ENCODE data around the gene SYT8. TPM values are rescaled to one million over a fixed set of nuclear protein-coding genes. Genes with fewer than 3 reads are reported as not detected.
A peak's percentile ranks its signal among the peaks of the same experiment; 100 is the strongest.

SYT8 gene
- total RNA-seq, 1 experiment from 2014 or later, result not detected

DNA sequence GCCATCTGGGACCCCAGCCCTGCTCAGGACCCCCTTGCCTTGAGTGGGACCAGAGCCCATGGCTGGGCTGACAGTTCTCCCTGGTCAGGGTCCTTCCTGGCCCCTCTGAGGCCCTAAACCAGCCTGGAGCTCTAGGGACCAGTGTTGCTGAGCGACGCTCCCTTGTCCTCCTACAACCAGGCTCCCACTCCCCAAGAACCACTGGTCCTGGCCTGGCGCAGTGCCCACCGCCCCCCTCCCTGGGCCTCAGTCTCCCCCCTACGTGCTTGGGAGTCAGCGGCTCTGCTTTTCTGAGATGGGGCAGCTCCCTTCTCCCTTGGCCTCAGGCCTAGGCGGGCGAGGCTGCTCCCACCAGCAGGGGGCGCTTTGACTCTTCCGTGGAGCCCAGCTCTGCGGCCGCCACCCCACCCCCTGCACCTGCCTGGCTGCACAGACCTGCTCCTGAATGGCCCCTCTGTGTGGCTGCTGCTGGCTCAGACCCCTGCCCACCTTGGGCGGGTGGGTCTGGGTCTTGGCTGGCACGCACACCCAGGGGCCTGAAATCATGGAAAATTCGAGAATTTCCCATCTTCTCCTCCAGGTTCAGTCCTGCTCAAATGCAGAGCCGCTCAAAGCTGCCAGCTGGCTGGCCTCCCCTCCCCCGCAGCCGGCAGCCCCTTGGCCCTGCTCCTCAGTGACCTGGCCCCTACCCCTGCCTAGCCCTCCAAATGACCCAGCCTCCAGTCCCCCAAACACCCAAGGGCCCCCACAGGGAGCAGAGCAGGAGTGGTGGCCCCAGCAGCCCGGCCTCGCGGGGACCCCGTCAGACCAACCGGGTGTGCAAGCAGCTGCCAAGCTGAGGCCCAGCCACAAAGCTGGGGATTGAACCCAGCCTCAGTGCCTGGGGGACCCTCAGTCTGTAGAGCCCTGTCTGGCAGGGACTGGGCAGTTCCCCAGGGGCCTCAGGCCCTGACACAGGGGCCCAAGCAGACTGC is 47.8 kb downstream of the SYT8 start:
- Histone ChIP-seq H2BK12ac (ENCODE audit: insufficient read length, low read depth, low read length) (no peak overlapping the region), H3K79me2 (ENCODE audit: insufficient read depth, low read length) (no peaks in the 10 kb centered on the region), H3K9ac (ENCODE audit: extremely low read depth, insufficient read length, low read length) (no peak overlapping the region), H3K4ac (ENCODE audit: low read depth, low read length) (no peak overlapping the region), H2BK15ac (ENCODE audit: low read depth, low read length) (no peak overlapping the region), H3K23ac (ENCODE audit: insufficient read length, low read depth, low read length) (no peak overlapping the region), H2BK5ac (ENCODE audit: insufficient read length, low read length) (no peak overlapping the region), H3K18ac (ENCODE audit: insufficient read length, low read depth, low read length) (no peak overlapping the region), H4K5ac (ENCODE audit: insufficient read length, low read depth, low read length) (no peak overlapping the region), H3T11ph (ENCODE audit: low read length) (no peak overlapping the region), H3K27me3 (ENCODE audit: insufficient read depth, low read length) (no peaks in the 10 kb centered on the region), H3K9me3 (ENCODE audit: control insufficient read depth, low read depth, low read length) (no peaks in the 10 kb centered on the region), H2BK20ac (ENCODE audit: low read depth, low read length, poor library complexity, severe bottlenecking) (no peak overlapping the region), H3K4me1 (ENCODE audit: insufficient read depth, low read length) (no peaks in the 10 kb centered on the region), H2AK5ac (ENCODE audit: insufficient read length, low read length) (no peak overlapping the region), H3K4me2 (ENCODE audit: insufficient read depth, insufficient read length, low read length) (no peak overlapping the region), H2BK120ac (ENCODE audit: low read depth, low read length, poor library complexity, severe bottlenecking) (no peak overlapping the region), H4K8ac (replicated peaks; ENCODE audit: insufficient read length, low read depth, low read length) (no peak overlapping the region), H4K91ac (ENCODE audit: insufficient read length, low read depth, low read length) (no peak overlapping the region), H3K79me1 (ENCODE audit: insufficient read depth, low read depth, low read length, poor library complexity, severe bottlenecking) (no peaks in the 10 kb centered on the region), H3K27ac (ENCODE audit: insufficient read length, low read depth, low read length) (no peak overlapping the region), H3K14ac (ENCODE audit: insufficient read depth, low read length) (no peak overlapping the region), H2AFZ (ENCODE audit: low read length) (no peak overlapping the region), H4K20me1 (ENCODE audit: control insufficient read depth, insufficient read depth, insufficient read length) (no peaks in the 10 kb centered on the region), H3K56ac (ENCODE audit: insufficient read length, low read depth, low read length) (no peak overlapping the region), H3K23me2 (ENCODE audit: insufficient read length, low read depth, low read length, poor library complexity, severe bottlenecking) (no peaks in the 10 kb centered on the region)
- WGBS (ENCODE audit: extremely low coverage, insufficient read length, low lambda C conversion rate), result no CpG with 5 or more reads among the region's 23 CpGs
- TF ChIP-seq CTCF (conservative IDR thresholded peaks at IDR 0.05), result peak; percentile 96
- Mint-ChIP-seq H3K27ac (no peak overlapping the region), H3K36me3 (ENCODE audit: insufficient read depth in 1 of 3, low read depth in 3 of 3) (no peaks in the 10 kb centered on the region), H3K27me3 (ENCODE audit: low read depth) (peaks cover 7% of the 10 kb centered on the region), H3K9me3 (no peaks in the 10 kb centered on the region), H3K4me3 (no peak overlapping the region), H3K4me1 (no peaks in the 10 kb centered on the region)
- DNase-seq, result peak; percentile 90

Data from H9 (cell line).